Measurements from ENCODE around the gene GAPT.

Gene GAPT

DNA sequence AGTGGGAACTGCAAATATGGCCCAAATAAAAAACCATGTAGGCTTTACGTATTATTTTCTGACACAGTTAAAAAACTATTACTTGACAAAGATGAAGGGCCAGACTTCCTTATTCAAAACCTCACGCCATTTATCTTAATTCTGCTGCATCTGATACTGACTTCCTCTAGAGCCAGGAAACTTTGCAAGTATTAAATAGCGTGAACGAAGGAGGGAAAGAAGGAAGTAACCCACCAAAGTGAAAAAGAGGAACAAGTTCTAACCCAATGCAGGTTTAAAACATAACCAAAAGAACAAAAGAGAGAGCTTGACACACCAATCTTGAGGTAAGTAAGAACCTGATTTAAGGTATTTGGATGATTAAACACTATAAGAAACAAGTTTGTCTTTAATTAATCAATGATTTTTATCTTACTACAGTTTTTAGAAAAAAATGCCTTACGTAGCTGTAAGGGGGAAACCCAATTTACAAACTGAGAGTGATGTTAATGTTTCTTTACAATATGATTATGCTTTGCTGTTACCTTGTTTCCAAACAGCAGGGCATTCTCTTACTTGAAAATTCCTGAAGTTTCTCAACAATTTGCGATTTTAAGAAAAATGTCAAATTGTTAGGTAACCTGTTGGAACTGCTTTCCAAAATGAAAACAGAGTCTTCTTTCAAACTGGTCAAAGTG lies at the start of gene GAPT:
GAPT (plus strand) TSS at position 220 of the 677 bp plus-strand sequence. CDS start 3,102 bp downstream, outside the sequence.
- no peak for ATAC-seq
- no peak within 1 kb of the TSS for H3K4me3 Mint-ChIP-seq
- DNase-seq (ENCODE audit: low spot score in 2 of 2): no peak
- no peaks in the 10 kb centered on the region for H3K9me3 Mint-ChIP-seq
- no peaks in the 10 kb centered on the region for H3K36me3 Mint-ChIP-seq
- no peaks in the 10 kb centered on the region for H3K4me1 Mint-ChIP-seq
- no peak within 1 kb of the TSS for H3K27ac Mint-ChIP-seq

GRCh38 chr5:58444805-58445204 lies 46.4 kb upstream of the GAPT start:
- Mint-ChIP-seq H3K36me3 (no peaks in the 10 kb centered on the region), H3K4me3 (no peak overlapping the region), H3K27ac (no peak overlapping the region), H3K4me1 (no peaks in the 10 kb centered on the region), H3K9me3 (no peaks in the 10 kb centered on the region)
- DNase-seq (ENCODE audit: low spot score in 2 of 2) (no peak), ATAC-seq (no peak)

- no peak for ATAC-seq
- H3K4me1 Mint-ChIP-seq: no peaks in the 10 kb centered on the region
- no peak for DNase-seq (ENCODE audit: low spot score in 2 of 2)
- H3K27ac Mint-ChIP-seq: no peak overlapping the region
- H3K4me3 Mint-ChIP-seq: no peak overlapping the region
- no peaks in the 10 kb centered on the region for H3K36me3 Mint-ChIP-seq
- no peaks in the 10 kb centered on the region for H3K9me3 Mint-ChIP-seq
Observed at GRCh38 chr5:58446024-58446423, 45.2 kb upstream of the GAPT start.

DNA sequence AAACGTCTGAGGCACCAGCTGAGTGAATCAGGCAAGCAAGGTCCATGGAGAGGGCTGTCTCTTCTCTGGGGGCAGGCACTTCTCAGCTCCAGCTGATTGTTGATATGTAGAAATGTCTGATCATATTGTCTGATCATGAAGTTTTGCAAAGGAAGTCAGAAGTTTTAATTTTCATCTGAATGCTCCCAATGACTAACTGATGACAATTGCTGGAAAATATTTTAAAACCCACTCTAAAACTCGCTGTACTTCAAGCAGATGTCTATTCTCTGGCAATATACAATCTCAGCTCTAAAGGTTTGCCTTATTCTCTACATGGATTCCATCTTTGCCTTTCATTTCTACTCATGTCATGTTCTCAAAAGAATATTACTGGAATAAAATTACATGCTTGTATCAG lies 44.0 kb upstream of the GAPT start:
- H3K27ac Mint-ChIP-seq: no peak overlapping the region
- DNase-seq (ENCODE audit: low spot score in 2 of 2): no peak

GRCh38 chr5:58450018-58450417 lies 41.2 kb upstream of the GAPT start:
- H3K4me3 Mint-ChIP-seq: no peak overlapping the region
- H3K36me3 Mint-ChIP-seq: no peaks in the 10 kb centered on the region
- ATAC-seq (no peak), DNase-seq (ENCODE audit: low spot score in 2 of 2) (no peak)
- no peak overlapping the region for H3K27ac Mint-ChIP-seq
- H3K9me3 Mint-ChIP-seq: no peaks in the 10 kb centered on the region
- no peaks in the 10 kb centered on the region for H3K4me1 Mint-ChIP-seq

More for the DNA sequence above, 44.0 kb upstream of the GAPT start:
- H3K4me1 Mint-ChIP-seq: no peaks in the 10 kb centered on the region
- H3K9me3 Mint-ChIP-seq: no peaks in the 10 kb centered on the region
- no peak overlapping the region for H3K4me3 Mint-ChIP-seq
- ATAC-seq: no peak
- no peaks in the 10 kb centered on the region for H3K36me3 Mint-ChIP-seq

DNA sequence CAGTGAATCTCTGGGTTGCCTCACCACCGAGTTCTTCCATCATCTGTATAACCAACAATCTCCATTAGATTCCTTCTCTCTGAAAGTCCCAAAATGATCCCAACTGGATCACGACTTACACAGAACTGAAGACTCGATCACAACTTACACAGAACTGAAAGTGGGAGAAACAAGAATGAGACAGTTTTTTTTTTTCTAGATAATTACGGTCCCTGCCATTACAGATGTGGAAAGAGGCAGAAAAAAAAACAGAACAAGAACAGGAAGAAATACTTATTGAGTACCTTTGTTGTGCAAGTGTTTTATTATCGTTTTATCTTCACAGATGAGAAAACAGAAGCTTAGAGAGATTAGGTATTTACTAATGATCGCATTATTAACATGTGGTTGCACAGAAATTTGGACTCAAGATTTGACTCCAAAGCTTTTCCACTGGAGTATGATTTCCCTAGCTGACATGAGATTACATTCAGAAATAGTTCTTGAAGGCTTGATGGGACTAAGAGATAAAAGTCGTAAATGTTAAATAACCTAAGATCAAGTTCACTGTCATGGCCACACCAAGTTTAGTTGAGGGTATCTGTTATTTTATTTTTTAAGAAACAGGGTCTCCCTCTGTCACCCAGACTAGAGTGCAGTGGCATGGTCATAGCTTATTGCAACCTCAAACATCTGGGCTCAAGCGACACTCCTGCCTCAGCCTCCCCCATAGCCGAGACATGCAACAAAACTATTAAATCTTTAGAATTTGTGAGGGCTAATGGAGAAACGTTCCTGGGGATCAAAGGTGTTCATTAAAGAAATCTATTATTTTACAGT lies 40.2 kb upstream of the GAPT start:
- DNase-seq (ENCODE audit: low spot score in 2 of 2) (no peak), ATAC-seq (no peak)
- no peak overlapping the region for H3K4me3 Mint-ChIP-seq
- no peaks in the 10 kb centered on the region for H3K9me3 Mint-ChIP-seq
- H3K4me1 Mint-ChIP-seq: no peaks in the 10 kb centered on the region
- no peaks in the 10 kb centered on the region for H3K36me3 Mint-ChIP-seq
- H3K27ac Mint-ChIP-seq: no peak overlapping the region

DNA sequence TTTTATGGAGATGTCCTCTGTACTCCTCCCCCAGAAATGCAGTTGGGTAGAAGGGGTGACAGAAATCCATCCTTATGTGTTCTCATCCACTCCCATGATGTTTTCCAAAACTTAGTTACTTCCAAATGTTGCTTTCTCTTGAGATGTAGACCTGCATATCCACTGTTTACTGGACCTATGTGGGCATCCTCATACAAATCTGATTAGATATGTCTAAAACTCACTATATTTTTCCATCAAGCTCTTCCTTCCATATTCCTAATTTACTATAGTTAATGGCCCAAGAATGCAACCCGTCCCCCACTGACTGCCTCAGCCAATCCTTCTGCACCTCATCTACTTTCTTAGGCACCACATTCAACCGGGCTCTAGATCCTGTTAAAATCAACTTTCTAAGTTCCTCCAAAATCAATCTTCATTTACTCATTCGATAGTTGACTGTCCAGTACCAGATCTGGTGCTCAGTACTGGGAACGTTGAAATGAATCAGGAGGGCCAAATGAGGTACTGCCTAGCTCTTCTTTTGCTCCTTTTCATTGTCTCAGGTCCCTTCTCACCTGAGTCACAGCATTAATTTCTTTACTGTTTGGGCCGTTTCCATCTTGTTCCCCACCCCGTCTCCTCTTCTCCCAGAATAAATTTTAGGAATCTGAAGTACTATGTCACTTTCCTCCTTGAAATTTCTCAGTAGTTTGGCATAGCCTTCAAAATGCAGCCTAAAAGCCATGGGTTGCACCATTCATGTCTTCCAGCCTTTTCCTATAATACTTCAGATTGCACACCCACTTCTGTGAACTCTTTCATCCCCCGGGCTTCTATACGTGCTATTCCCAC lies 39.3 kb upstream of the GAPT start:
- no peak overlapping the region for H3K27ac Mint-ChIP-seq
- H3K4me3 Mint-ChIP-seq: no peak overlapping the region
- no peaks in the 10 kb centered on the region for H3K36me3 Mint-ChIP-seq
- DNase-seq (ENCODE audit: low spot score in 2 of 2): no peak
- no peaks in the 10 kb centered on the region for H3K9me3 Mint-ChIP-seq
- H3K4me1 Mint-ChIP-seq: no peaks in the 10 kb centered on the region
- no peak for ATAC-seq

DNA sequence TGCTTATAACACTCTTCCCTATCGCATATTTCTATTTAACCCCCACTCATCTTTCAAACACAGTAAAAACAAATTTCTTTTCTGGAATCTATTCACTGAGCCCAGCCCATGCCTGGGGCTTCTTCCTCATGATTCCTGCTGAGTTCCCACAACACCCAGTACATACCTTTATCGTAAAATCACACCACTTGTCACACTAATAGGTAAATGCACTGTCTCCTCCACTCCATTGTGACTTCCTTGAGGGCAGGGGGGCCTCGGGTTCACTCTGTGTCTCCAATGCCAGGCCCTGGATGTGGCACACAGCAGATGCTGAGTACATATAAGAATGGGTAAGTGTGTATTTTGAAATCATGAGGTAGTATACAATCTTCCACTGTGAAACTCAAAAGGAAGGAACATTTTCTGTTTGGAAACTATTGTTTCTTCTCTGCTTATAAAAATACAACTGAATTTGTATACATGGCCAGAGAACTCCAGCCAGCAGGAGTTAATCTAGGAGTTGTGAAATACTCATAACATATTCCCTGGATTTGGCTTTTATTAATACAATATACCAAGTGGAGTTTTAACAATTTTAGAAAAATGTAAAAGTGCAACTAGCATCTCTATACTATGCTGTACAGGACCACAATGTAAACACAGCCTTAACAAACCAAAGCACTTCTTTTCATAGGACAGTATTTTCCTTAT lies 38.5 kb upstream of the GAPT start:
- no peak for ATAC-seq
- H3K4me1 Mint-ChIP-seq: no peaks in the 10 kb centered on the region
- no peak overlapping the region for H3K4me3 Mint-ChIP-seq
- no peak overlapping the region for H3K27ac Mint-ChIP-seq
- DNase-seq (ENCODE audit: low spot score in 2 of 2): no peak
- H3K36me3 Mint-ChIP-seq: peaks cover under 1% of the 10 kb centered on the region
- no peaks in the 10 kb centered on the region for H3K9me3 Mint-ChIP-seq

GRCh38 chr5:58453306-58453705 lies 37.9 kb upstream of the GAPT start:
- Mint-ChIP-seq H3K9me3 (no peaks in the 10 kb centered on the region), H3K4me1 (no peaks in the 10 kb centered on the region)
- no peak for DNase-seq (ENCODE audit: low spot score in 2 of 2)

DNA sequence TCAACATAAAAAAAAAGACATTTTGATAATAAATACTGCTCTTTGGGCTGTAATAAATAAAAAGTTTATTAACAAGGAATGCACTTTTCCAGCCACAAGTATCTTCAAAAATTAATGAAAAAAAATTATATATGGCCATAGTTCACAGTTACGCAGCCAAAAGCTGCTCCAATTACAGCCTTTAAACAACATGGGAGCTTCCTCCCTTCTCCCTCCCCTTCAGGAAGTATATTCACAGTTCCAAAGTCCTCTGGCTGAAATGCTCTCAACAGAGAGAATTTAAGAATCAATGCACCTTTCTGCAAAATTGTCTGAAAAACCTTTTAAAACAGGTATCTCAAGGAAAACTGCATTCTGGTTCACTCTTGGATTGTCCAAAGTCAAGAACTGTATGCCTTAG lies 37.2 kb upstream of the GAPT start:
- H3K27ac Mint-ChIP-seq: no peak overlapping the region
- H3K9me3 Mint-ChIP-seq: no peaks in the 10 kb centered on the region
- H3K4me3 Mint-ChIP-seq: no peak overlapping the region
- no peak for DNase-seq (ENCODE audit: low spot score in 2 of 2)
- H3K36me3 Mint-ChIP-seq: peaks cover 6% of the 10 kb centered on the region
- ATAC-seq: no peak
- peaks cover 4% of the 10 kb centered on the region for H3K4me1 Mint-ChIP-seq

More at GRCh38 chr5:58453306-58453705, 37.9 kb upstream of the GAPT start:
- Mint-ChIP-seq H3K36me3 (peaks cover 6% of the 10 kb centered on the region), H3K4me3 (no peak overlapping the region), H3K27ac (no peak overlapping the region)
- ATAC-seq: no peak

DNA sequence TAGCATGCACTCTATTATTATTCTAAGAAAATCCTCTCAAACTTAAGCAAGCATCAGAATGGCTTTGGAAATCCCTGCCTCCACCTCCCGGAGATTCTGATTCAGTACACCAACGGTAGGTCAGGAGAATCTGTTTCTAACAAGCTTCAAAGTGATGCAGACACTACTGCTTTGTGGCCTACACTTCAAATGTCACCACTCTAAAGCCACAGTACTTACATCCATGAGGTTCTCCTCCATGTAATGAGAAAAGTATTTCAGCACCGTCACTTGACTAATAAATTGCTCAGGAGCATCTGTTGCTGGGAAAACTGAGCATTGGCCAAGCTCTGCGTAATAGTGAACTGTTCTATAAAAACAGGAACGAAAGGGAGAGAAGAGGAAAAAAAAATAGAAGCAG lies 36.2 kb upstream of the GAPT start:
- Mint-ChIP-seq H3K4me1 (peaks cover 4% of the 10 kb centered on the region), H3K9me3 (no peaks in the 10 kb centered on the region), H3K27ac (no peak overlapping the region), H3K4me3 (no peak overlapping the region), H3K36me3 (peaks cover 6% of the 10 kb centered on the region)
- DNase-seq (ENCODE audit: low spot score in 2 of 2): no peak
- ATAC-seq: no peak

- Mint-ChIP-seq H3K36me3 (peaks cover 6% of the 10 kb centered on the region), H3K9me3 (no peaks in the 10 kb centered on the region), H3K4me1 (peaks cover 4% of the 10 kb centered on the region), H3K4me3 (no peak overlapping the region), H3K27ac (no peak overlapping the region)
- no peak for ATAC-seq
- no peak for DNase-seq (ENCODE audit: low spot score in 2 of 2)
Observed at GRCh38 chr5:58455480-58455879, 35.8 kb upstream of the GAPT start.

DNA sequence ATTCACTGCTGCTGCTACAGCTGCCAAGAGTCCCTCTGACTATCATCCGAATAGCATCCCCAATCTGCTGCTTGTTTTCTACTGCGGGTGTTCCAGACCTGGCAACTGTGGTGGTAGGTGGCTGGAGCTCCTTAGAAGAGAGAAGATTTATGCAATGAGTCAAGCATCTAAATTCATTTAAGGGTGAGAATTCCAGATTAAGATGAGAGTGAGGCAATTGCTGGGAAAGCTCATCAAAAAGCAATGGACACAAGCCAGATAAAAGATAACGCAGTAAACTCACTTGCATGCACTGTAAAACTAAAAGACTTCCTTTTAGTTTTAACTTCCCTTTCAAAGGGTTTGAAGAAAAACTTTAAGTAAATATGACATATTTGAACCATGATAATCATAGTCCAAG lies 35.2 kb upstream of the GAPT start:
- no peak for DNase-seq (ENCODE audit: low spot score in 2 of 2)
- no peak overlapping the region for H3K4me3 Mint-ChIP-seq
- peaks cover 6% of the 10 kb centered on the region for H3K36me3 Mint-ChIP-seq
- H3K27ac Mint-ChIP-seq: no peak overlapping the region
- H3K9me3 Mint-ChIP-seq: no peaks in the 10 kb centered on the region
- ATAC-seq: no peak
- H3K4me1 Mint-ChIP-seq: peaks cover 9% of the 10 kb centered on the region

DNA sequence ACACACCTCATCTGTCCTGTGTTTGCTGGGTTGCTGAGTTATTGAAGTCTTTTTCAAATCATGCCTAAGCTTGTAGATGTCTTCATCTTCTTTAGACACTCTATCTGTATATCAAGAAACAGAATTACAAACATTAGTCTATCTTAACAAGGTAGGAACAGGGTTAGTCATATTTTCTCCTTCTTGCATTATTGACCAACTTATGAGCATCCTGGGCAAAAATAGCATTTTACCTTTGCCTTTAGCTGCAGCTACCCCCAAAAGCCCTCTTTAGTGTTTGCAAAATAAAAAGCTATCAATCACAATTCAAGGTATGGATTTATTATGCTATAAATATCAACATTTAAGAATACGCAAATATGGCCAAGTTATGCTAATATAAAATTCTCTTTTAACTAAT lies 34.7 kb upstream of the GAPT start:
- DNase-seq (ENCODE audit: low spot score in 2 of 2): no peak

DNA sequence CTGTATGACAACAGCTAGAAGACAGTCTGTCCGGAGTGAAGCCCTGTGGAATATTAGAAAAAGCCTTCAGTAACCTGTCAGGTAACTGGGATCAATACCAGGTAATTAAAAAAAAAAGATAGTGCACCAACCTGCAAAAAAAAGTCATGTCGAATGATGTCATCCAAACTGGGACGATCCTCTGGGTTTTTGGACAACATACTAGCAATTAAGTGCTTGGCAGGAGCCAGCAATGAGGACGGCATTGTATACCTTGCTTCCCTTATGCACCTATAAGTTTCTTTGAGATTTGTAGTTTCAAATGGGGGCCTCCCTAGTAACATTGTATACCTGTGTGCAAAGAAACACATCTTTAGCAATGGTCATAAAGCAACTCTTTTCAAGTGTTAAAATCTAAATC lies 34.2 kb upstream of the GAPT start:
- ATAC-seq: no peak
- H3K27ac Mint-ChIP-seq: no peak overlapping the region
- peaks cover 6% of the 10 kb centered on the region for H3K36me3 Mint-ChIP-seq
- H3K9me3 Mint-ChIP-seq: no peaks in the 10 kb centered on the region
- peaks cover 13% of the 10 kb centered on the region for H3K4me1 Mint-ChIP-seq
- DNase-seq (ENCODE audit: low spot score in 2 of 2): no peak
- no peak overlapping the region for H3K4me3 Mint-ChIP-seq

More for the DNA sequence above, 34.7 kb upstream of the GAPT start:
- no peak for ATAC-seq
- H3K4me1 Mint-ChIP-seq: peaks cover 13% of the 10 kb centered on the region
- H3K4me3 Mint-ChIP-seq: no peak overlapping the region
- no peak overlapping the region for H3K27ac Mint-ChIP-seq
- H3K9me3 Mint-ChIP-seq: no peaks in the 10 kb centered on the region
- peaks cover 6% of the 10 kb centered on the region for H3K36me3 Mint-ChIP-seq
